ENCODE measurements around the gene DGLUCY. TPM values are rescaled to one million over a fixed set of nuclear protein-coding genes. Genes with fewer than 3 reads are reported as not detected.
A peak's percentile ranks its signal among the peaks of the same experiment; 100 is the strongest.

The DGLUCY gene
- total and polyA plus RNA-seq, 2 of the 8 experiments (the other 6 are each of a cell fraction or from before 2014, with no cell fraction given), result 24.9 to 31.8 TPM

DNA sequence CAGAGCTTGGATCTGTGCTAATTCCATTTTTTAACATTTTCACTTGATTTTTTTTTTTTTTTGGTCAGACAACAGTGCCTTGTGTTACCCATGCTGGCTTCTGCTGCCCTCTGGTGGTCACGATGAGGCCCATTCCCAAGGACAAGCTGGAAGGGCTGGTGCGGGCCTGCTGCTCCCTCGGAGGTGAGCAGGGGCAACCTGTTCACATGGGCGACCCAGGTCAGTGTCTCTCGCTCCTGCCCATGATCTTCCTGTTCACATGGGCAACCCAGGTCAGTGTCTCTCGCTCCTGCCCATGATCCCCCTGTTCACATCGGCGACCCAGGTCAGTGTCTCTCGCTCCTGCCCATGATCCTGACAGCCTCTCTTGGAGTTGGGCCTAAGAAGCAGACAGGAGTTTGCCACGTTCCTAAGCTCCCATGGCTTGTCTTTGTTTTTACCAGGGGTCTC is 59.4 kb downstream of the DGLUCY start:
- H3K9ac ChIP-seq (replicated peaks in 1 of 4; ENCODE audit: extremely low read depth in 1 of 4, low read depth in 3 of 4, low read length in 3 of 4), result no peak overlapping the region
- no peak overlapping the region for H4K91ac ChIP-seq (replicated peaks; ENCODE audit: insufficient read length, low read length)
- H2BK120ac ChIP-seq (replicated peaks; ENCODE audit: low read depth, low read length), result no peak overlapping the region
- CTCF ChIA-PET (ENCODE audit: partially characterized antibody), result interaction anchor here (0.6 to 9.8 kb wide), 58 partner anchors 9 to 884 kb away, joined by 3 to 118 read pairs (median 4); partner anchors contain the start of gene RPS6KA5
- H3K79me2 ChIP-seq (ENCODE audit: control insufficient read depth in 1 of 2, insufficient read depth in 2 of 2, low read length in 2 of 2), result no peaks in the 10 kb centered on the region
- H3K14ac ChIP-seq (ENCODE audit: insufficient read length), result no peak overlapping the region
- DNase-seq (ENCODE audit: low read depth in 1 of 2, low spot score in 2 of 2), result peak; percentile 63 to 87
- no peak overlapping the region for H3K27ac ChIP-seq (ENCODE audit: low read depth, low read length)
- no peak overlapping the region for H3K23ac ChIP-seq (ENCODE audit: insufficient read length)
- no peak overlapping the region for H2AFZ ChIP-seq (ENCODE audit: low read length)
- no peak overlapping the region for H3K56ac ChIP-seq (replicated peaks; ENCODE audit: insufficient read length, low read depth, low read length)
- no peaks in the 10 kb centered on the region; the same call in 1 of the 2 replicates for H3K79me1 ChIP-seq (ENCODE audit: low read depth, low read length)
- H2BK15ac ChIP-seq (ENCODE audit: low read length), result no peak overlapping the region
- peaks cover 0 to 14% (median 1%) of the 10 kb centered on the region in 4 experiments; a peak in 4 of 8 replicates for H3K36me3 ChIP-seq (ENCODE audit: control insufficient read depth in 2 of 4, insufficient read depth in 4 of 4, low read length in 3 of 4)
- H4K20me1 ChIP-seq (replicated peaks in 1 of 2; ENCODE audit: control insufficient read depth in 1 of 2, insufficient read depth in 2 of 2, low read length in 2 of 2), result no peaks in the 10 kb centered on the region
- no peaks in the 10 kb centered on the region; a peak in 2 of 7 replicates for H3K4me1 ChIP-seq (replicated peaks in 1 of 4; ENCODE audit: control insufficient read depth in 3 of 4, insufficient read depth in 4 of 4, low read length in 3 of 4)
- H3K18ac ChIP-seq (ENCODE audit: extremely low read depth, low read length), result no peak overlapping the region
- POLR2A ChIA-PET (ENCODE audit: partially characterized antibody), result interaction anchor here (0.6 to 1.8 kb wide), 3 partner anchors 34 to 373 kb away, joined by 3 to 4 read pairs (median 3); no protein-coding TSS in a partner anchor
- H2AK5ac ChIP-seq (ENCODE audit: low read depth, low read length), result no peak overlapping the region
- FAIRE-seq, result peak; percentile 86
- H3K4me3 ChIP-seq (ENCODE audit: extremely low read depth in 1 of 4, insufficient read depth in 2 of 4, low read depth in 3 of 4, low read length in 4 of 4), result no peak overlapping the region
- H2BK5ac ChIP-seq (ENCODE audit: low read depth, low read length), result no peak overlapping the region; the same call in 1 of the 2 replicates
- H3K4ac ChIP-seq (replicated peaks; ENCODE audit: insufficient read length, low read depth, low read length), result no peak overlapping the region
- no peak overlapping the region for H2BK20ac ChIP-seq (ENCODE audit: low read length)
- no peaks in the 10 kb centered on the region for H3K23me2 ChIP-seq (ENCODE audit: low read depth, low read length)
- no peaks in the 10 kb centered on the region for H3K27me3 ChIP-seq (replicated peaks in 1 of 4; ENCODE audit: control insufficient read depth in 3 of 4, extremely low read depth in 1 of 4, insufficient read depth in 3 of 4, low read length in 3 of 4)
- H4K8ac ChIP-seq (ENCODE audit: extremely low read depth, insufficient read depth, low read length), result no peak overlapping the region
- no peaks in the 10 kb centered on the region for H3K9me3 ChIP-seq (ENCODE audit: insufficient read depth in 2 of 2, low read depth in 1 of 2, low read length in 1 of 2)
- no peak overlapping the region for H2BK12ac ChIP-seq (ENCODE audit: low read depth, low read length)
- TF ChIP-seq RAD21 (IDR thresholded peaks at IDR 0.05 in 1 of 2, conservative IDR thresholded peaks at IDR 0.05 in 1 of 2; ENCODE audit: low read depth in 2 of 2, low read length in 2 of 2) (peak; percentile 86 to 90), KDM1A (IDR thresholded peaks at IDR 0.05; ENCODE audit: borderline replicate concordance, low read length) (no peak), RXRA (IDR thresholded peaks at IDR 0.05; ENCODE audit: insufficient read depth, low read depth, low read length) (no peak), FOSL1 (IDR thresholded peaks at IDR 0.05; ENCODE audit: insufficient read depth, low read depth, low read length) (no peak), POU5F1 (IDR thresholded peaks at IDR 0.05; ENCODE audit: low read depth, low read length) (no peak), SIN3A (conservative IDR thresholded peaks at IDR 0.05 in 1 of 2, IDR thresholded peaks at IDR 0.05 in 1 of 2; ENCODE audit: low read depth in 1 of 2, low read length in 2 of 2) (no peak), CBX5 (IDR thresholded peaks at IDR 0.05; ENCODE audit: low read depth, low read length) (no peak), SP4 (IDR thresholded peaks at IDR 0.05; ENCODE audit: low read length) (no peak), CTCF (IDR thresholded peaks at IDR 0.05; ENCODE audit: control extremely low read depth in 1 of 3, insufficient read depth in 1 of 3, low read depth in 1 of 3, low read length in 3 of 3) (peak; percentile 85 to 91 (median 89))
- TF ChIP-seq, protein P1, sequence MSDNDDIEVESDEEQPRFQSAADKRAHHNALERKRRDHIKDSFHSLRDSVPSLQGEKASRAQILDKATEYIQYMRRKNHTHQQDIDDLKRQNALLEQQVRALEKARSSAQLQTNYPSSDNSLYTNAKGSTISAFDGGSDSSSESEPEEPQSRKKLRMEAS (IDR thresholded peaks at IDR 0.05), result no peak
- H4K5ac ChIP-seq (ENCODE audit: insufficient read length, low read depth, low read length), result no peak overlapping the region
- H3K4me2 ChIP-seq (ENCODE audit: insufficient read depth in 1 of 2, low read depth in 2 of 2, low read length in 2 of 2), result no peak overlapping the region
- WGBS, 2 experiments (ENCODE audit: extremely low coverage in 1 of 2, insufficient coverage in 1 of 2, insufficient read length in 1 of 2, insufficient replicate concordance in 2 of 2, low coverage in 1 of 2, low lambda C conversion rate in 2 of 2, missing lambda C conversion rate in 1 of 2), result 38% methylated on average over 8 of the region's 10 CpGs; no CpG with 5 or more reads in 1 of the 2 experiments
